PC-3 (cell line): ENCODE results near the gene GNB3.

ENCODE experiments used
- EZH2 ChIP-seq: fragments of 300-600 bp; sonication (generic); IDR thresholded peaks from one replicate; pipeline ENCODE4 v1.6.1; 2017; ENCODE audit warnings: antibody characterized with exemption, mild to moderate bottlenecking, low read length; ENCODE audit not compliant: unreplicated experiment
- EZH2phosphoT487 ChIP-seq: fragments of 300-600 bp; sonication (generic); IDR thresholded peaks from 2 replicates; pipeline ENCODE4 v1.6.1; 2018; ENCODE audit warnings: mild to moderate bottlenecking, antibody characterized with exemption, low read length, borderline replicate concordance
- TF ChIP-seq, protein P1 (sequence below): fragments of 300-600 bp; sonication (generic); conservative IDR thresholded peaks from 2 replicates; pipeline ENCODE4 v1.5.1; 2017; ENCODE audit warnings: antibody characterized with exemption, low read depth, mild to moderate bottlenecking, low read length

- TF ChIP-seq, protein P1, sequence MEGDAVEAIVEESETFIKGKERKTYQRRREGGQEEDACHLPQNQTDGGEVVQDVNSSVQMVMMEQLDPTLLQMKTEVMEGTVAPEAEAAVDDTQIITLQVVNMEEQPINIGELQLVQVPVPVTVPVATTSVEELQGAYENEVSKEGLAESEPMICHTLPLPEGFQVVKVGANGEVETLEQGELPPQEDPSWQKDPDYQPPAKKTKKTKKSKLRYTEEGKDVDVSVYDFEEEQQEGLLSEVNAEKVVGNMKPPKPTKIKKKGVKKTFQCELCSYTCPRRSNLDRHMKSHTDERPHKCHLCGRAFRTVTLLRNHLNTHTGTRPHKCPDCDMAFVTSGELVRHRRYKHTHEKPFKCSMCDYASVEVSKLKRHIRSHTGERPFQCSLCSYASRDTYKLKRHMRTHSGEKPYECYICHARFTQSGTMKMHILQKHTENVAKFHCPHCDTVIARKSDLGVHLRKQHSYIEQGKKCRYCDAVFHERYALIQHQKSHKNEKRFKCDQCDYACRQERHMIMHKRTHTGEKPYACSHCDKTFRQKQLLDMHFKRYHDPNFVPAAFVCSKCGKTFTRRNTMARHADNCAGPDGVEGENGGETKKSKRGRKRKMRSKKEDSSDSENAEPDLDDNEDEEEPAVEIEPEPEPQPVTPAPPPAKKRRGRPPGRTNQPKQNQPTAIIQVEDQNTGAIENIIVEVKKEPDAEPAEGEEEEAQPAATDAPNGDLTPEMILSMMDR: peak; percentile 77
- TF ChIP-seq EZH2phosphoT487 (no peak), EZH2 (no peak)
Observed at GRCh38 chr12:6869049-6870021, 28.6 kb downstream of the GNB3 start.
